Muscle layer of duodenum (tissue), 2 donors: ENCODE data around the gene CNTNAP2.

Experiments
- H3K27ac ChIP-seq: one replicate; pipeline ENCODE4 v1.7.0; 2013; ENCODE audit warnings: mild to moderate bottlenecking, low read length
- H3K27me3 ChIP-seq: one replicate; pipeline ENCODE4 v1.7.0; 2013; ENCODE audit warnings: low read depth, mild to moderate bottlenecking, control low read depth, low read length
- H3K36me3 ChIP-seq, 2 donors: one replicate each; pipeline ENCODE4 v1.7.0; 2013; ENCODE audit warnings: low read length in 2 of 2, control low read depth in 1 of 2, mild to moderate bottlenecking in 1 of 2; ENCODE audit not compliant: insufficient read depth in 2 of 2, control insufficient read depth in 1 of 2
- H3K4me1 ChIP-seq, 2 donors: one replicate each; pipeline ENCODE4 v1.7.0; 2013; ENCODE audit warnings: low read length in 2 of 2, mild to moderate bottlenecking in 2 of 2, control low read depth in 1 of 2, moderate library complexity in 1 of 2; ENCODE audit not compliant: insufficient read depth in 2 of 2, control insufficient read depth in 1 of 2
- H3K4me3 ChIP-seq, 2 donors: one replicate each; pipeline ENCODE4 v1.7.0; 2013; ENCODE audit warnings: low read length in 2 of 2, low read depth in 1 of 2, mild to moderate bottlenecking in 1 of 2
- H3K9me3 ChIP-seq, 2 donors: one replicate each; pipeline ENCODE4 v1.7.0; 2013; ENCODE audit warnings: low read length in 2 of 2, control low read depth in 1 of 2, mild to moderate bottlenecking in 1 of 2; ENCODE audit not compliant: control insufficient read depth in 1 of 2
- donor health status: healthy.

CNTNAP2 gene

DNA sequence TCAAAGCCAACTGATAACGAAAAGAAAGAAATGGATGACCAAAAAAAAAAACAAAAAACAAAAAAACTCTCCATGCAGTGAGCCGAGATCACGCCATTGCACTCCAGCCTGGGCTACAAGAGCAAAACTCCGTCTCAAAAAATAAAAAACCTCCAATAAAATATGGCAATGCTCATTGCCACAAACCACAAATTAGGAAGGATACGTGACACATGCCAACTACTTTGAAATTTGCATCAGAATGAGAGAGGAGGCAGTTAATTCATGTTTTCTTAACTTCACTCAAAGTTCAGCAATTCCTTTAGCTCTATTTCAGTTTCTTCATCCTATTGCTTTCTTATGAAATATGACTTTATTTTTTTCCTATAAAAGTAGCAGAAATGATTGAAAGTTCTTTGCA is 2075.9 kb downstream of the CNTNAP2 start:
- no peaks in the 10 kb centered on the region for H3K4me1 ChIP-seq
- H3K27me3 ChIP-seq, result no peaks in the 10 kb centered on the region
- no peak overlapping the region for H3K4me3 ChIP-seq
- no peak overlapping the region for H3K27ac ChIP-seq
- H3K36me3 ChIP-seq, result no peaks in the 10 kb centered on the region
- no peaks in the 10 kb centered on the region for H3K9me3 ChIP-seq

DNA sequence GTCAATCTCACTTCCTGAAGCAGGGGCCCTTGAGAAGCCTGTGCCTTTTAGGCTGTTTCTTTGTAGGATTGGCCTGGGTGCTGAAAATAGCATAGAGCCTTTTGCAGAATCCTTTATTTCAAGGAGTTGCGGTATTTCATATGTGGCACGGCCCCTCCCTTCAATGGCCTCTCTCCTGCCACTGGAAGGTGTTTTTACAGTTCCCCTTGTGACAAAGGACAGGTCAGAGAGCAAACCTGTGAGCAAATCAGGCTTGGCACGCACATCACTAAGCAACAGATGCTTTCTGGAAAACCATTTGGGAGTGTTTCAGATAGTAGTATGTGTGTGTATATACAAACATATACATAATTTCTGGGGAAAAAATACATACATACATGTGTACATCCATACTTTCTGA is 2085.4 kb downstream of the CNTNAP2 start:
- Histone ChIP-seq H3K4me3 (no peak overlapping the region), H3K27me3 (no peaks in the 10 kb centered on the region)

DNA sequence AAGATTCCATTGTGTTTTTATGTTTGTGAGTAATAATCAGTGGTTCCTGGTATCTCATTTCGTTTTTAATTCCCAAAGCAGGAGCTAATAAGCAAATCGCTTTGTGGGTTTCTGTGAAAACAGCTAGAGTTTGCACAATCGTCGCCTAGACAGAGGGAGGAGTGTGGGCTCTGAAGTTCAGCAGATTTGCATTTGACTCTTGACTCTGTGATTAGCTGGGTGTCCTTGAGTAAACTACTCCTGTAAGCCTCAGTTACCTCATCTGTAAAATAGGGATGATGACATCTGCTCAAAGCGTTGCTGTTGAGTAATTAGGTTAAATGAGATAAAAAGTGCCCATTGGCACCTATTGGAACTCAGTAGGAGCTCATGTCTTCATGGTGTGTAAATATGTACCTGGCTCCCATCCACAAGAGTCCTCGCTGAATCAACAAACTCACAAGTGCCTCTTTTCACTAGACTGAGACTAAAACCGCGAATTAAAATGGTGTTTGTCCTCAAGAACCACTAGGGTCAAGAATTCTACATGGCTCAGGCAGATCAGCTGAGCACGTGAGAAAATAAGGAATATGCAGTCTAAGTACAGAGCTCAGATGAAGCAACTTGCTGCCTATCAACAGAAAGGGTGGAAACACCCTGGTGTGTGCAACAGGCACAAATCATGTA is 2088.2 kb downstream of the CNTNAP2 start:
- no peak overlapping the region for H3K27ac ChIP-seq
- no peaks in the 10 kb centered on the region for H3K9me3 ChIP-seq
- H3K4me3 ChIP-seq, result no peak overlapping the region
- no peaks in the 10 kb centered on the region for H3K27me3 ChIP-seq
- no peaks in the 10 kb centered on the region for H3K36me3 ChIP-seq
- H3K4me1 ChIP-seq, result no peaks in the 10 kb centered on the region

More for the DNA sequence above, 2085.4 kb downstream of the CNTNAP2 start:
- no peaks in the 10 kb centered on the region for H3K36me3 ChIP-seq
- no peaks in the 10 kb centered on the region for H3K9me3 ChIP-seq
- no peak overlapping the region for H3K27ac ChIP-seq
- H3K4me1 ChIP-seq, result no peaks in the 10 kb centered on the region

DNA sequence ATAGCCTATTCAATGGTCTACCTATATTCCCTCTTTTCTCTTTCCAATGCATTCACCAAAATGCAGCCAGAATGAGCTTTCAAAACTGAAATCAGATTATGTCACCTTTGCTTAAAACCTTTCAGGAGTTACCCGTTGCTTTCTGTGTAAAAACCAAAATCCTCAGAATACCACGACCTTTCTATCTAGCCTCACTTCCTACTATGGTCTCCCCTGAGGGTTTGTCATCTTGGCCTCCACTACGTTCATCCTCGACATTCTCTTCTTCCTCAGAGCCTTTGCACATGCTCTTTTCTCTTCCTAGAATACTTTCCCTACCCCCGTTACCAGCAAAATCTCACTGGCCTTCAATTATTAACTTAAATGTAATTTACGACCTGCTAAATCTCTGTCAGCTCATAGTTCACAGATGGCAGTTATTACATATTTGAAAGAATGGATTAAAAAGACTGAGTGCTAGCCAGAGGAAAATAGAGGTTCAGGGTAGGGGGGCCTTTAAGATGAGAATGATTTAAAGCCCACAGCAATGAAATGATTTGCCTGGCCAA is 2093.1 kb downstream of the CNTNAP2 start:
- H3K4me1 ChIP-seq, result peaks cover 0 to 11% of the 10 kb centered on the region in 2 donors
- H3K36me3 ChIP-seq, result no peaks in the 10 kb centered on the region
- H3K27ac ChIP-seq, result no peak overlapping the region
- no peak overlapping the region for H3K4me3 ChIP-seq
- no peaks in the 10 kb centered on the region for H3K9me3 ChIP-seq
- no peaks in the 10 kb centered on the region for H3K27me3 ChIP-seq

DNA sequence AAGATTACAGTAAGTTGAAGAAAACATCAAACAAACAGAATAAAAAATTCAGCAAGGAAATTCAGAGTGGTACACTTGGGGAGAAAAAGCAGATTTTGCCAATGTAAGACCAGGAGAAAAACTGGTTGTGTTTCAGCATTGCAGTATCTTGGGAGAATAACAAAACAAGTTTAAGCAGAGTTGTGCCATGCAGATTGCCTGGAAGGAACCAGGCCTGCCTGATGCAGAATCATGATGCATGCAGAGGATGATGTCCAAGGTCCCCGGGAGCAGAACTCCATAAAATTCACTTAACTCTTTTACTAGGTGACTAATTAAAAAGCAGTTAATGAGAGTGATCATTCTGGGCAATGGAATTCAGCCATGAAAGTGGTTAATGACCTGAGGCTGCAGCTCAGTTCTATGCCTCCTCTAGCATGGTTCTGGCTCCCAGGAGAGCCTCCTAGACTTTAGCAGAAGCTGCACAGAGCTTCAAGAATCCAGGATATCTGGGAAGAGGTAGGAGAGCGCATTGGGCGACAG is 2094.3 kb downstream of the CNTNAP2 start:
- H3K4me3 ChIP-seq, result no peak overlapping the region
- H3K27ac ChIP-seq, result no peak overlapping the region
- H3K27me3 ChIP-seq, result no peaks in the 10 kb centered on the region
- peaks cover 0 to 11% of the 10 kb centered on the region in 2 donors for H3K4me1 ChIP-seq
- H3K36me3 ChIP-seq, result no peaks in the 10 kb centered on the region
- H3K9me3 ChIP-seq, result no peaks in the 10 kb centered on the region

DNA sequence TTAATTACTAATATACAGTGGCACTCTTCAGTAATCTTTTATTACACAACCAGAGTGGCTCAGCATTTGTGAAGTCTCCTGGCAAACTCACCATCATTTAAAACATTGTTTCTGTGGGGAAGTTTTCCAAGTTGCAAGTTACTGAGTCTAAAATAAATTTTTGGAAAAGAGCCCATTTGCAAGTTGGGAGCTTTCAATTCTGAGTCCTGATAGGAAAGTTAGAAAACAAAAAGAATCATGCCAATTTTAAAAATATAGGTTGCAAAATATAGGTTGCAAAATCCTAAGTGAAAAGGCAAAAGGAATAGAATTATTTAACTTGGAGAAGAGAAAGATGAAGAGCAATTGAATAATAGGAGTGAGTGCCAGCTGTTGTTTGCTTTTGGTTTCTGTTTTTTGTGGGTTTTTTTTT is 2095.1 kb downstream of the CNTNAP2 start:
- H3K4me3 ChIP-seq, result peak overlapping the region in 1 of 2 donors; percentile 22
- no peaks in the 10 kb centered on the region for H3K9me3 ChIP-seq
- H3K4me1 ChIP-seq, result peaks cover 0 to 11% of the 10 kb centered on the region in 2 donors
- H3K27me3 ChIP-seq, result no peaks in the 10 kb centered on the region
- no peaks in the 10 kb centered on the region for H3K36me3 ChIP-seq
- H3K27ac ChIP-seq, result no peak overlapping the region

DNA sequence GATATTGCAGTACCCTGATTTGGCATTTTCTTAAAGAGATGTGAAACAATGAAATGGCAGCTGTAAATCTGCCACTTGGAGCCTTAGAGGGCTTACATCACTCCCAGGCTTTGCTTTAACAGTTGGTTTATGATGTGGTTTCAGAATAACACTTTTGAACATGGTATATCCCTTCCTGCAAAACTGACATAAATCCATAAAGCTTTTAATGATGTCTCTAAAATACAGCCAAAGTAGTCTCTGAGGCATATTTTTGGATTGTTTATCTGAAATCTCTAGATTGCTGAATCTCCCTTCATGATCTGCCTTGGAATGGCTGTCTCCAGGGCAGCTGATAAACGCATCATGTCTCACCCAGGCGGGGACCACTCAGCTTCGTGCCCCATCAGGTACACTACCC is 2096.1 kb downstream of the CNTNAP2 start:
- peaks cover 0 to 11% of the 10 kb centered on the region in 2 donors for H3K4me1 ChIP-seq
- H3K36me3 ChIP-seq, result no peaks in the 10 kb centered on the region
- no peaks in the 10 kb centered on the region for H3K9me3 ChIP-seq
- H3K4me3 ChIP-seq, result no peak overlapping the region
- no peaks in the 10 kb centered on the region for H3K27me3 ChIP-seq
- H3K27ac ChIP-seq, result no peak overlapping the region

DNA sequence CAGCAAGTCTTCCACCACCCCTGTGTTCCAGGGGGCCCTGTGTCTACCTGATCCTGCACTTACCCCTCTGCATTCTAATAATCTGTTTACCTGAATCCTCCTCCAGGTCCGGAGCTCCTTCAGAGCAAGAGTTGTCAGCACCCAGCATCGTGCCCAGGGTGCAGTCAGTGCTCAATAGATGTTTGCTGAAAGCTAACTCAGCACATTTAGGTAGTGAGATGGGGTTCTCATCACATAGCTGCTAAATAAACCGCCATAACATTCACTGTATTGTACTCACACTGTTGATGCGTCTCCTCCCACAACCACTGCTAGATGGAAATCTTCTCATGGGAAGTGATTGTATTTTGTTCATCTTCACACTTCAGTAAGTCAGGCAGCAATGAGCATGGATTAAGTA is 2097.5 kb downstream of the CNTNAP2 start:
- Histone ChIP-seq H3K27me3 (no peaks in the 10 kb centered on the region), H3K36me3 (no peaks in the 10 kb centered on the region), H3K27ac (no peak overlapping the region), H3K4me1 (peaks cover 0 to 11% of the 10 kb centered on the region in 2 donors), H3K4me3 (no peak overlapping the region), H3K9me3 (no peaks in the 10 kb centered on the region)

DNA sequence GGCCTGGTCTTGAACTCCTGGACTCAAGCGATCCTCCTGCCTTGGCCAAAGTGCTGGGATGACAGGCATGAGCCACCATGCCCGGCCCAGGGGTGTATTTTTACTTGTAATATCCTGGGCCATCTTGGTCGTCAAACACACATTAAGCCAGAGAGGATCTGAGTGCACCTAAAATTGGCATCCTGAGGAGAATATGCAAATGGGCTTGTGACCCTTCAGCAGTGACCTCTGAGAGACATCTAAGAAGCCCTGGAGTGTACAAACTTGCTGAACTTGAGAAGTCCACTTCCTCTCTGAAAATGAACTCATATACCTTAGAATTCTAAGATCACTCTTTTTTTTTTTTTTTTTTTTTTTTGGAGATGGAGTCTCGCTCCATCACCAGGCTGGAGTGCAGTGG is 2102.0 kb downstream of the CNTNAP2 start:
- H3K36me3 ChIP-seq, result no peaks in the 10 kb centered on the region
- no peaks in the 10 kb centered on the region for H3K27me3 ChIP-seq
- no peak overlapping the region for H3K4me3 ChIP-seq
- no peak overlapping the region for H3K27ac ChIP-seq
- no peaks in the 10 kb centered on the region for H3K9me3 ChIP-seq
- no peaks in the 10 kb centered on the region for H3K4me1 ChIP-seq

DNA sequence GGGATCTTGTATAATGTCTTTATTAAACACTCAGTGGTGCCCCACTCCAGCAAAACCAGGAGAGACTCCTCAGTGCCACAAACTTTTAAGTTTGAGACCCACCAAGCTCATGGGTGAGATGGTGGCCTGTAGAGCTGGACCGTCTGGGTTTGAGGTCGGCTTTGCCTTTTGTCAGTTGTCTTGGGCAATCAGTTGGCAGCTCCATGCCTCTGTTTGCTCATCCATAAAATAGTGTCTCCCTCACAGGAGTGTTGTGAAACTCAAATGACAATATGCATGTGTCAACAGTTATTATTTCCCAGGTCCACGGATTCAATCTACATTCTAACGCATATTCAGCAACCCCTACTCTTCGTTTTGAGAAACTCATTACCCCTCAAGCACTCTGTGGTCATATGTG is 2106.1 kb downstream of the CNTNAP2 start:
- no peaks in the 10 kb centered on the region for H3K4me1 ChIP-seq
- no peaks in the 10 kb centered on the region for H3K36me3 ChIP-seq

DNA sequence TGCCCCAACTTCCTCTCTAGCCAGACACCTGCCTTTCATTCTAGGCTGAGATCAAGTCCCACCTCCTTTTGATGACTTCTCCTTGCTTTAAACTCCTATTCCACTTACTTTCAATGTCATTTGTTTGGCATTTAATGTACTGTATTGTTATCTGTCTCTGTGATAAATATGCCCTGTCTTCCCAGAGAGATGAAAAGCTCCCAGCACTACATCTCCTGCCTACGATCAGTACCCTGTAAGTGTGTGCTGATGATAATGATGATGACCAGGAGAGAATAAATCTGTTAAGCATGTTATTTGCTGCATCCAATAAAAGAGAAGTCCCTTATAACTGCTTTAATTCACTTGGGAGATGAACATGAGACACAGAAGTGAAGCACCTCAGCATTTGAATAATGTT is 2106.6 kb downstream of the CNTNAP2 start:
- H3K27me3 ChIP-seq, result no peaks in the 10 kb centered on the region
- H3K9me3 ChIP-seq, result no peaks in the 10 kb centered on the region

More for the DNA sequence above, 2106.1 kb downstream of the CNTNAP2 start:
- no peak overlapping the region for H3K4me3 ChIP-seq
- H3K9me3 ChIP-seq, result no peaks in the 10 kb centered on the region
- no peak overlapping the region for H3K27ac ChIP-seq
- no peaks in the 10 kb centered on the region for H3K27me3 ChIP-seq

DNA sequence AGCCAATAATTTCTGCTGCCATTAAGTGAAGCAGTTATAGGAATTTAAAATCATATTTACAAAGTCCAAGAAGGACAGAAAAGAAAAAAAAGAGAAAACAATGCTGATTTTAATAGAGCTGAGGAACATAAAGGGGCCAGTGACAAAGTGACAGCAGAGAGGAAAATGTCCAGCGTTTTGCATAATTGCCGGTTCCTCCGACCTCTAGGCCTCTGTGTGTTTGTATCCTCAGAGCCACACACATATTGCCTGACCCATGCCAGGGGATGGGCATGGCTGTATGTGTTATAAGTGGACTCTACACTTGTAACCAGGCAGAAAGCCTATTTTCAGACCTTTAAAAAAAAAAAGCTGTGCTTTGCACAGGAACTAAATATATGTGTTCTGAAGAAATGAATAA is 2107.1 kb downstream of the CNTNAP2 start:
- H3K4me1 ChIP-seq, result no peaks in the 10 kb centered on the region
- no peaks in the 10 kb centered on the region for H3K9me3 ChIP-seq
- H3K27ac ChIP-seq, result no peak overlapping the region
- H3K4me3 ChIP-seq, result no peak overlapping the region
- no peaks in the 10 kb centered on the region for H3K27me3 ChIP-seq
- H3K36me3 ChIP-seq, result no peaks in the 10 kb centered on the region

More for the DNA sequence above, 2106.6 kb downstream of the CNTNAP2 start:
- H3K27ac ChIP-seq, result no peak overlapping the region
- H3K36me3 ChIP-seq, result no peaks in the 10 kb centered on the region
- H3K4me1 ChIP-seq, result no peaks in the 10 kb centered on the region
- no peak overlapping the region for H3K4me3 ChIP-seq
